ENCODE measurements around the gene RUNX2. TPM values are rescaled to one million over a fixed set of nuclear protein-coding genes. Genes with fewer than 3 reads are reported as not detected.

RUNX2 gene
- total and polyA plus RNA-seq, 2 donors (not counting 1 experiment from before 2014, with no cell fraction given): 1.3 to 2.4 TPM

DNA sequence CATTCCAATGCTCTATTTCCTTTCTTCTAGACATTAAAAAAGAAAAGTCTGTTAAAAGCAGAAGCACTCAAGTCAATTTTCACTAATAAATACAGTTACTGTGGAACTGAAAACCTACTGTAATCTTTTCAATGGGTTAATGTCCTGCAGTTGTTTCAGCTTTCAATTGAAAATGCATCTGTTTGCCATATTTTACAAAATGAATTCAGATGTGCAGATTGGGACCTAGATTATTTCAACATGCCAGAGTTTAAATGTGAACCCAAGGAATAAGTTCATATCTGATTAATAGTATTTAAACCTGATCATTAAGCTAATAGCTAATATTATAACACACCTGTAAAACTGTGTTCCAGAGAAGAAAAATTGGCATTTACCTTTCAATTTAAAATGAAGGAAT lies 39.9 kb downstream of the RUNX2 start:
- Histone ChIP-seq H3K36me3 (replicated peaks in 1 of 2; ENCODE audit: control extremely low read depth in 1 of 2, control insufficient read depth in 1 of 2, extremely low read depth in 1 of 2, insufficient read depth in 2 of 2, low read length in 1 of 2) (no peaks in the 10 kb centered on the region), H3K4me2 (replicated peaks; ENCODE audit: low read depth, low read length, poor library complexity, severe bottlenecking) (no peak overlapping the region), H3K79me2 (ENCODE audit: control insufficient read depth, insufficient read depth, low read length) (no peaks in the 10 kb centered on the region), H3K4me3 (ENCODE audit: control extremely low read depth in 1 of 5, extremely low read depth in 1 of 5, insufficient read depth in 1 of 5, low read depth in 2 of 5, low read length in 4 of 5) (no peak overlapping the region), H2AFZ (ENCODE audit: insufficient read depth, low read depth, low read length, poor library complexity, severe bottlenecking) (no peak overlapping the region), H4K20me1 (ENCODE audit: control insufficient read depth, insufficient read depth, low read length, poor library complexity, severe bottlenecking) (no peaks in the 10 kb centered on the region), H3K27ac (ENCODE audit: low read length in 2 of 2) (no peak overlapping the region), H3K9ac (ENCODE audit: low read length) (no peak overlapping the region), H3K9me3 (ENCODE audit: control extremely low read depth in 1 of 3, control insufficient read depth in 2 of 3, insufficient read depth in 1 of 3, low read length in 2 of 3) (no peaks in the 10 kb centered on the region), H3K4me1 (ENCODE audit: control insufficient read depth in 2 of 2, insufficient read depth in 2 of 2, low read length in 2 of 2) (no peaks in the 10 kb centered on the region), H3K27me3 (replicated peaks in 1 of 4; ENCODE audit: control extremely low read depth in 1 of 4, control insufficient read depth in 3 of 4, insufficient read depth in 4 of 4, low read length in 3 of 4) (no peaks in the 10 kb centered on the region)
- DNase-seq (no peak), ATAC-seq (ENCODE audit: low read depth) (no peak)
- intact Hi-C loops (cut with micrococcal nuclease): no loop called here
- H3K27ac Mint-ChIP-seq: no peak overlapping the region
- ChIA-PET CTCF (no interaction called here), POLR2A (no interaction called here)
- TF ChIP-seq EZH2 (IDR thresholded peaks at IDR 0.05; ENCODE audit: borderline replicate concordance, insufficient read depth, low read depth, low read length, poor library complexity, severe bottlenecking): no peak
- TF ChIP-seq, protein P1, sequence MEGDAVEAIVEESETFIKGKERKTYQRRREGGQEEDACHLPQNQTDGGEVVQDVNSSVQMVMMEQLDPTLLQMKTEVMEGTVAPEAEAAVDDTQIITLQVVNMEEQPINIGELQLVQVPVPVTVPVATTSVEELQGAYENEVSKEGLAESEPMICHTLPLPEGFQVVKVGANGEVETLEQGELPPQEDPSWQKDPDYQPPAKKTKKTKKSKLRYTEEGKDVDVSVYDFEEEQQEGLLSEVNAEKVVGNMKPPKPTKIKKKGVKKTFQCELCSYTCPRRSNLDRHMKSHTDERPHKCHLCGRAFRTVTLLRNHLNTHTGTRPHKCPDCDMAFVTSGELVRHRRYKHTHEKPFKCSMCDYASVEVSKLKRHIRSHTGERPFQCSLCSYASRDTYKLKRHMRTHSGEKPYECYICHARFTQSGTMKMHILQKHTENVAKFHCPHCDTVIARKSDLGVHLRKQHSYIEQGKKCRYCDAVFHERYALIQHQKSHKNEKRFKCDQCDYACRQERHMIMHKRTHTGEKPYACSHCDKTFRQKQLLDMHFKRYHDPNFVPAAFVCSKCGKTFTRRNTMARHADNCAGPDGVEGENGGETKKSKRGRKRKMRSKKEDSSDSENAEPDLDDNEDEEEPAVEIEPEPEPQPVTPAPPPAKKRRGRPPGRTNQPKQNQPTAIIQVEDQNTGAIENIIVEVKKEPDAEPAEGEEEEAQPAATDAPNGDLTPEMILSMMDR (IDR thresholded peaks at IDR 0.05): no peak
- peaks cover 2% of the 10 kb centered on the region for H3K4me1 Mint-ChIP-seq
- H3K27me3 Mint-ChIP-seq: no peaks in the 10 kb centered on the region
- H3K9me3 Mint-ChIP-seq (ENCODE audit: insufficient read depth): no peaks in the 10 kb centered on the region
- H3K4me3 Mint-ChIP-seq: no peak overlapping the region

DNA sequence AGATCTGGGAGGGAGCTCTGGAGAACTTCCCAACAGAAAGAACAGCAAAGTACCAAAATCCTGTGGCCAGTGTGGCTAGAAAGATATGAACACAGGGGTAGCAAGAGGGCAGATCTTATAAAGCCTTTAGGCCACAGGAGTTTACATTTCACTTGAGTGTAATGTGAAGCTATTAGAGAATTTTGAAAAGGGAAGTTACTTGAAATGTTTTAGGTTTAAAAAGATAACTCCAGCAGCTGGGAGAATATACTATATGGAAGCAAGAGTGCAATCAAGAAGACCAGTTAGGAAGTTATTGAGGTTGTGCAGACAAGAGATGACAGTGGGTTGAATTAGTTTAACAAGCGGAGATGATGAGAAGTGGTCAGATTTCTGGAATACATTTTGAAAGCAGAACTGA lies 41.7 kb downstream of the RUNX2 start:
- Histone ChIP-seq H3K27ac (ENCODE audit: low read length in 2 of 2) (no peak overlapping the region), H3K79me2 (ENCODE audit: control insufficient read depth, insufficient read depth, low read length) (no peaks in the 10 kb centered on the region), H3K9ac (ENCODE audit: low read length) (no peak overlapping the region), H2AFZ (ENCODE audit: insufficient read depth, low read depth, low read length, poor library complexity, severe bottlenecking) (no peak overlapping the region), H3K4me1 (ENCODE audit: control insufficient read depth in 2 of 2, insufficient read depth in 2 of 2, low read length in 2 of 2) (no peaks in the 10 kb centered on the region), H3K27me3 (replicated peaks in 1 of 4; ENCODE audit: control extremely low read depth in 1 of 4, control insufficient read depth in 3 of 4, insufficient read depth in 4 of 4, low read length in 3 of 4) (no peaks in the 10 kb centered on the region), H3K9me3 (ENCODE audit: control extremely low read depth in 1 of 3, control insufficient read depth in 2 of 3, insufficient read depth in 1 of 3, low read length in 2 of 3) (no peaks in the 10 kb centered on the region), H3K4me2 (replicated peaks; ENCODE audit: low read depth, low read length, poor library complexity, severe bottlenecking) (no peak overlapping the region), H4K20me1 (ENCODE audit: control insufficient read depth, insufficient read depth, low read length, poor library complexity, severe bottlenecking) (no peaks in the 10 kb centered on the region), H3K4me3 (ENCODE audit: control extremely low read depth in 1 of 5, extremely low read depth in 1 of 5, insufficient read depth in 1 of 5, low read depth in 2 of 5, low read length in 4 of 5) (no peak overlapping the region), H3K36me3 (replicated peaks in 1 of 2; ENCODE audit: control extremely low read depth in 1 of 2, control insufficient read depth in 1 of 2, extremely low read depth in 1 of 2, insufficient read depth in 2 of 2, low read length in 1 of 2) (no peaks in the 10 kb centered on the region)
- H3K4me1 Mint-ChIP-seq: peaks cover 2% of the 10 kb centered on the region
- no peak for ATAC-seq (ENCODE audit: low read depth)
- WGBS (ENCODE audit: insufficient coverage): 100% methylated on average over 1 of the region's 1 CpG
- POLR2A ChIA-PET: no interaction called here
- TF ChIP-seq EZH2 (IDR thresholded peaks at IDR 0.05; ENCODE audit: borderline replicate concordance, insufficient read depth, low read depth, low read length, poor library complexity, severe bottlenecking): no peak
- TF ChIP-seq, protein P1 (IDR thresholded peaks at IDR 0.05): no peak
- CTCF ChIA-PET: no interaction called here
- no peaks in the 10 kb centered on the region for H3K9me3 Mint-ChIP-seq (ENCODE audit: insufficient read depth)
- intact Hi-C loops (cut with micrococcal nuclease): no loop called here
- H3K27me3 Mint-ChIP-seq: no peaks in the 10 kb centered on the region
- no peak overlapping the region for H3K4me3 Mint-ChIP-seq
- DNase-seq: no peak
- H3K27ac Mint-ChIP-seq: no peak overlapping the region
